A549 (cell line): Measurements from ENCODE around the gene A4GALT.

Experiments
- CEBPB ChIP-seq, 2 experiments: fragments of >200 bp in 1 of 2; sonication (Bioruptor Twin) in 1 of 2; formaldehyde crosslinking in 1 of 2; IDR thresholded peaks; 2 replicates each; pipeline ENCODE4 v1.6.1; 2012 to 2016
- CTCF ChIP-seq: fragments of >200 bp; sonication (Bioruptor Twin); formaldehyde crosslinking; IDR thresholded peaks from 3 replicates; pipeline ENCODE4 v1.5.1; 2016
- HEYL ChIP-seq: fragments of 250-450 bp; sonication (Bioruptor Pico); IDR thresholded peaks from 2 replicates; pipeline ENCODE4 v1.8.0; 2021; ENCODE audit warnings: mild to moderate bottlenecking, moderate library complexity
- JUN ChIP-seq, 2 experiments: fragments of >200 bp; sonication (Bioruptor Twin); formaldehyde crosslinking; IDR thresholded peaks; 2 replicates in 1 of 2; 3 replicates in 1 of 2; pipeline ENCODE4 v1.6.1; 2016 to 2017
- PBX3 ChIP-seq: IDR thresholded peaks from 2 replicates; pipeline ENCODE4 v1.6.1; 2012
- POLR2A ChIP-seq: IDR thresholded peaks from 2 replicates; pipeline ENCODE4 v1.6.1; 2012; ENCODE audit warnings: mild to moderate bottlenecking, low read length
- RARB ChIP-seq: fragments of 250-450 bp; sonication (Bioruptor Pico); IDR thresholded peaks from 2 replicates; pipeline ENCODE4 v1.8.0; 2021; ENCODE audit warnings: mild to moderate bottlenecking, moderate library complexity
- TP53 ChIP-seq: fragments of 250-450 bp; sonication (Bioruptor Pico); IDR thresholded peaks from 2 replicates; pipeline ENCODE4 v1.5.0; 2021; ENCODE audit warnings: mild to moderate bottlenecking, moderate library complexity
- USF2 ChIP-seq: fragments of 450-650 bp; IDR thresholded peaks from 2 replicates; pipeline ENCODE4 v1.6.1; 2014; ENCODE audit warnings: antibody characterized with exemption

GRCh38 chr22:42654436-42655073 lies 66.1 kb downstream of the A4GALT start:
- TF ChIP-seq CEBPB (IDR thresholded peaks at IDR 0.05): no peak
- TF ChIP-seq HEYL (CRISPR knock-in tag): no peak
- no peak for TF ChIP-seq JUN (IDR thresholded peaks at IDR 0.05)
- TF ChIP-seq CTCF: no peak
- TF ChIP-seq PBX3: no peak
- no peak for TF ChIP-seq USF2
- no peak for TF ChIP-seq TP53
- no peak for TF ChIP-seq RARB (CRISPR knock-in tag)
- TF ChIP-seq POLR2A: no peak
